T-helper 9 cell (primary cell): Measurements from ENCODE around the gene RRAS.
"Not testable (repeated sequence)": the region's sequence is repeated elsewhere in the genome, so short reads cannot be mapped to it uniquely, and the experiment has no call there.

Experiments
- DNase-seq: peaks from one replicate; pipeline ENCODE4 v3.0.0-alpha.2; 2020

Gene RRAS

DNA sequence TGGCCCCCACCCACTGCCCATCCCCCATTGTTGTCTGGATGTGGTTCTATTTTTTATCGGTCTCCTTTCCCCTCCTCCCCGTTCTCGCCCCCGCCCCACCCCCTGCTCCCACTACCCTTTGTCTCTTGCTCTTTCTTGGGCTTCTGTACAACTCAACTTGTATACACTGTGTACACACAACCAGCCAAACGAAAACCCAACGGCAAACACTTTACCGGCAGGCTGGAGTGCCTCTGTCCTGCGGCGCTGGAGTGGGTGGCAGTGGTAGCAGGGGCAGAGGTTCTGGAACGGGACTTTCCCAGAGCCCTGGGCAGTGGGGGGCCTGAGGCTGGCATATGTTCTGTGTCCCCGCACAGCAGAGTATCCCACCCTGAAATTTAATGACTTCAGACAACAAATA lies 13.7 kb downstream of the RRAS start:
- DNase-seq: no peak

DNA sequence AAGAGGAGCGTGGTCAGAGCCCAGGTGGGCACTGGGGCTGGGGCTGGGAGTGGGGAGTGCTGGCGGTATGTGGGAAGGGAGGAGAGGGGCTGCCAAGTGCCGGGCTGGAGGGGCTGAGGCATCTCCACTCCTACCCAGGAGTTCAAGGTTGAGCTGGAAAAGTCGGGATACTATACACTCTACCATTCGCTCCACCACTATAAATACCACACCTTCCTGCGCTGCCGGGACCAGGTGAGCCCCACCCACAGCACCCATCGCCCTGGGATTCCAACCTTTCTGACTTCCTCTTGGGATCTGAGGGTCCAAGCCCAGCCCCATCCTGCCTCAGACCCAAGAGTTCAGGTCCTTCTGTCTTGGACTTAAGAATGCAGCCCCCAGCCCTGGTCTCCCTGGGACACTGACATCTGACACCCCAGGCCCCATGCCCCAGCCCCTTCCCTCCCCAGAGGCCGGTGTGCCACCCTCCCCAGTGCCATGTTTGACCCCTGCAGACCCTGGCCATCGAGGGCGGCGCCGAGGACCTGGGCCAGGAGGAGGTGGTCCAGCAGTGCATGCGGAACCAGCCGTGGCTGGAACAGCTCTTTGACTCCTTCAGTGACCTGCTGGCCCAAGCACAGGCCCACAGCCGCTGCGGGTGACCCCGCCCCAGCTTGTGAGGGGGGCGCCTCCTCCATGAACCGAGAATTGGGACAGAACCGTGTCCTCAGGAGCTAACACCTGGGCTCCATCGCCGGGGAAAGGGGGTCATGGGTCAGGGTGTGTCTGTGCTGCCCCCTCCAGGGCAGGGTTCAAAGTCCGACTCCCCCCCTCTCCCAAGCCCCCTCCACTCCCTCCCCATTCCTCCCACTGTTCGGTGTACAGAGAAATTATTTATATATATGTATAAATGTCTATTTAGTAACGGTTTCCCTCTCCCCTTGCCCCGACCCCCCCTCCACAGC lies 14.7 kb downstream of the RRAS start:
- DNase-seq: no peak

DNA sequence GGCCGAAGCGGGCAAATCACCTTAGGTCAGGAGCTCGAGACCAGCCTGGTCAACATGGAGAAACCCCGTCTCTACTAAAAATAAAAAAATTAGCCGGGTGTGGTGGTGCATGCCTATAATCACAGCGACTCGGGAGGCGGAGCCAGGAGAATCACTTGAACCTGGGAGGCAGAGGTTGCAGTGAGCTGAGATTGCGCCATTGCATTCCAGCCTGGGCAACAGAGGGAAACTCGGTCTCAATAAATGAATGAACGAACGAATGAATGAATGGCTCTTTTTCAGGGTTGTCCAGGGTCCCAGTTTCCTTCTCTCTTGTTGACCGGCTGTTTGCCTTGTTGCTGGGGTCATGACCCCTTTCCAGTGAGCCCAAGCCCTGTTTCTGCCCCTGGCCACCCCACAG lies 22.1 kb downstream of the RRAS start:
- not testable (repeated sequence) for DNase-seq

DNA sequence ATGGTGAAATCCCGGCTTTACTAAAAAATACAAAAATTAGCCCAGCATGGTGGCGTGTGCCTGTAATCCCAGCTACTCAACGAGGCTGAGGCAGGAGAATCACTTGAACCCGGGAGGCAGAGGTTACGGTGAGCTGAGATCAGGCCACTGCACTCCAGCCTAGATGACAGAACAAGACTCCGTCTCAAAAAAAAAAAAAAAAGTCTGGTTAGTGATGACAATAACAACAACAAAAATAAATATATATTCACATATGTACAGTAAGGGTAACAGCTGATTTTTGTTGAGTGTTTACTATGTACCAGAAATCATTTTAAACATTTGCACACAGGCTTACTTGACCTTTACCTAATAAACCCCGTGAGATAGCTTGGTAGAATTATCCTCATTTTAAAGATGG lies 23.0 kb downstream of the RRAS start:
- DNase-seq: no peak

- DNase-seq: no peak
These were observed 23.4 kb downstream of the RRAS start for GRCh38 chr19:49616532-49616931.

DNA sequence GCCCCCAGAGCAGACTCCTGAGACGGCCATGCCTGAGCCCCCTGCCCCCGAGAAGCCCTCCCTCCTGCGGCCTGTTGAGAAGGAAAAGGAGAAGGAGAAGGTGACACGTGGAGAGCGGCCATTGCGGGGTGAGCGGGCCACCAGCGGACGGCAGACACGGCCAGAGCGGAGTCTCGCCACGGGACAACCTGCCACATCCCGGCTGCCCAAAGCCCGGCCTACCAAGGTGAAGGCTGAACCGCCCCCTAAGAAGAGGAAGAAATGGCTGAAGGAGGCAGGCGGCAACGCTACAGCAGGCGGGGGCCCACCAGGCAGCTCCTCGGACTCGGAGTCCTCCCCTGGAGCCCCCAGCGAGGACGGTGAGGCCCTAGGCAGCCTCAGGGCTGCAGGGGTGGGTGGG lies 24.1 kb downstream of the RRAS start:
- DNase-seq: no peak

- no peak for DNase-seq
These were observed 25.7 kb downstream of the RRAS start for GRCh38 chr19:49614096-49614833.

DNA sequence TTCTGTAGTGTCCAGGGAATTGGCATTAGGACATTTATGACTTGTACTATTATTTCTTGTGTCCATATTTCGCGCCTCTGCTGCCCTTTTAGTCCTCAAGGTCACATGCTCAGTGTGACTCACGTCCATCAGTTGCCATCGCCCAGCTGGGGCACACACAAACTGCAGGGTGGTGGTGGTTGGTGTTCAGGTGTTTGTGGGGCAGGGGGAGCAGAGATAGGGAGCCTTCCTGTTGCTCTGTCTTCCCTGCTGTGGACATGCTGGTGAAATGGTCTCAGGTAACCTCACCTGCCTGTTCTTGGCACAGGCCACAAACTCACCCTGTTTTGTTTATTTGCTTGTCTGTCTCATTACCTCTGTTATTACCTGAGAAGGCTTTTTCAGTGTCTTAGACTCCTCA lies 26.6 kb downstream of the RRAS start:
- no peak for DNase-seq

- no peak for DNase-seq
These were observed 30.3 kb downstream of the RRAS start for GRCh38 chr19:49609499-49610092.

GRCh38 chr19:49605605-49606004 lies 34.3 kb downstream of the RRAS start:
- no peak for DNase-seq

- no peak for DNase-seq
These were observed 37.1 kb downstream of the RRAS start for GRCh38 chr19:49602806-49603205.

DNA sequence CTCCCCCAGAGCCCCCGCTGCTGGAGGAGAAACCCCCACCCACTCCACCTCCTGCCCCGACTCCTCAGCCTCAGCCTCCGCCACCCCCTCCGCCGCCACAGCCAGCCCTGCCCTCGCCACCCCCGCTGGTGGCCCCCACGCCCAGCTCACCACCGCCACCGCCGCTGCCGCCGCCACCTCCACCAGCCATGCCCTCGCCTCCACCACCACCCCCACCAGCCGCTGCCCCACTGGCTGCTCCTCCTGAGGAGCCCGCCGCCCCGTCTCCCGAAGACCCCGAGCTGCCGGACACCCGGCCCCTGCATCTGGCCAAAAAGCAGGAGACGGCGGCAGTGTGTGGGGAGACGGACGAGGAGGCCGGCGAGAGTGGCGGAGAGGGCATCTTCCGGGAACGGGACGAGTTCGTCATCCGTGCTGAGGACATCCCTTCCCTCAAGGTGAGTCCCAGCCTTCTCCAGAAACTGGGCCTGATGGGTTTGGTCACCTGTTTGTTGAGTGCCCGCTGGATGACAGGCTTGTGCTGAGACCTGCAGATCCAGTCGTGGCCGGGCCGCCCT lies 38.4 kb downstream of the RRAS start:
- no peak for DNase-seq

GRCh38 chr19:49599378-49600295 lies 40.3 kb downstream of the RRAS start:
- no peak for DNase-seq

- DNase-seq: no peak
These were observed 42.3 kb downstream of the RRAS start for GRCh38 chr19:49597703-49597974.

DNA sequence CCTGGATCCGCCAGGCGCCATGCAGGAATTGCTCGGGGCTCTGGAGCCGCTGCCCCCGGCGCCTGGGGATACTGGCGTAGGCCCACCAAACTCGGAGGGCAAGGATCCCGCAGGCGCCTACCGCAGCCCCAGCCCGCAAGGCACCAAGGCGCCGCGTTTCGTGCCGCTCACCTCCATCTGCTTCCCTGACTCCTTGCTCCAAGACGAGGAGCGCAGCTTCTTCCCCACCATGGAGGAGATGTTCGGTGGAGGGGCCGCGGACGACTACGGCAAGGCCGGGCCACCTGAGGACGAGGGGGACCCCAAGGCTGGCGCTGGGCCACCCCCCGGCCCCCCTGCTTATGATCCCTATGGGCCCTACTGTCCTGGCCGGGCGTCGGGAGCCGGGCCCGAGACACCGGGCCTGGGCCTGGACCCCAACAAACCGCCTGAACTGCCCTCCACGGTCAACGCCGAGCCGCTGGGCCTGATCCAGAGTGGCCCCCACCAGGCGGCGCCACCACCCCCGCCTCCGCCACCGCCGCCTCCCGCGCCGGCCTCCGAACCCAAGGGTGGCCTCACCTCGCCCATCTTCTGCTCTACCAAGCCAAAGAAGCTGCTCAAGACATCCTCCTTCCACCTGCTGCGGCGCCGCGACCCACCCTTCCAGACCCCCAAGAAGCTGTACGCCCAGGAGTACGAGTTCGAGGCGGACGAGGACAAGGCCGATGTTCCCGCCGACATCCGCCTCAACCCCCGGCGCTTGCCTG lies 42.8 kb downstream of the RRAS start:
- no peak for DNase-seq

GRCh38 chr19:49596407-49596806 lies 43.5 kb downstream of the RRAS start:
- no peak for DNase-seq

DNA sequence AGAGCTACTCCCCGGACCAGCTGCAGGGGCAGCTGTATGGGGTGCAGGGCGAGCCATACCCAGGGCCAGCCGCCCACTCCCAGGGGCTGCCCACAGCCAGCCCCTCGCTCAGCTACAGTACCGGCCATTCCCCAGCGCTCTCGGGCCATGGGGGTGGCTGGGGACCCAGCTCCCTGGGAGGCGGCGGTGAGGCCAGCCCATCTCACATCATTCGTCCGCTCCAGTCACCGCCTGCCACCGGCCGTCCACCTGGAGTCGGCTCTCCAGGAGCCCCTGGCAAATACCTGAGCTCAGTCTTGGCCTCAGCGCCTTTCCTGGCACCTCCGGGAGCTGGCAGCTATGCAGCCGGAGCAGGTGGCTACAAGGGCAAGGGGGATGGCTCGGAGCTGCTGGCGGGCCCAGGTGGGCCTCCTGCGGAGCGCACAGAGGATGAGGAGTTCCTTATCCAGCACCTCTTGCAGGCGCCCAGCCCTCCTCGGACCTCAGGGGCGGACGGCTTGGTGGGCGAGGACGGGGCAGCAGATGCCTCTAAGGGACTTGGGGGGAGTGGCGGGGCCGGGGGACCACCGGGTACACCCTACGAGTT lies 44.0 kb downstream of the RRAS start:
- no peak for DNase-seq

GRCh38 chr19:49594993-49595818 lies 44.7 kb downstream of the RRAS start:
- no peak for DNase-seq

GRCh38 chr19:49594157-49594992 lies 45.6 kb downstream of the RRAS start:
- DNase-seq: no peak
